HepG2 (cell line): ENCODE data around the gene NOXA1. TPM values are rescaled to one million over a fixed set of nuclear protein-coding genes. Genes with fewer than 3 reads are reported as not detected.

Experiments used
- AGO2 ChIP-seq: fragments of 200-400 bp; formaldehyde crosslinking; optimal IDR thresholded peaks from 2 replicates; pipeline ENCODE3; 2017; ENCODE audit warnings: mild to moderate bottlenecking, low read depth, low read length, moderate library complexity
- ARID2 ChIP-seq: sonication (generic); formaldehyde crosslinking; IDR thresholded peaks from 2 replicates; pipeline ENCODE4 v1.8.1; 2022; ENCODE audit warnings: mild to moderate bottlenecking, missing genetic modification reagents, borderline replicate concordance
- KDM2A ChIP-seq: sonication (generic); formaldehyde crosslinking; IDR thresholded peaks from 2 replicates; pipeline ENCODE4 v1.4.0; 2020; ENCODE audit warnings: low read depth, missing genetic modification reagents, borderline replicate concordance
- NR3C1 ChIP-seq: sonication (generic); formaldehyde crosslinking; IDR thresholded peaks from 2 replicates; pipeline ENCODE4 v1.4.0; 2020; ENCODE audit warnings: missing genetic modification reagents
- SAFB2 ChIP-seq: sonication (generic); formaldehyde crosslinking; IDR thresholded peaks from 2 replicates; pipeline ENCODE4 v1.5.1; 2020; ENCODE audit warnings: missing genetic modification reagents, low read depth, mild to moderate bottlenecking, borderline replicate concordance
- THYN1 ChIP-seq: sonication (generic); formaldehyde crosslinking; IDR thresholded peaks from 2 replicates; pipeline ENCODE4 v1.8.1; 2023; ENCODE audit warnings: low read depth, mild to moderate bottlenecking, moderate library complexity, missing genetic modification reagents, borderline replicate concordance
- ZNF766 ChIP-seq: sonication (generic); formaldehyde crosslinking; IDR thresholded peaks from 2 replicates; pipeline ENCODE4 v1.5.0; 2020; ENCODE audit warnings: missing genetic modification reagents, borderline replicate concordance
- polyA plus RNA-seq, 8 experiments: library from polyadenylated mRNA; depleted of rRNA in 3 of 8; stranded (reverse) in 7 of 8; unstranded in 1 of 8; fragments of >200 nt; fragmentation: Illumina TruSeq in 4 of 8; extraction: Trizol in 4 of 8; gene quantifications; 2 replicates each; pipeline versions ENCODE4 v1.2.1 to v1.2.3, GENCODE V29; 2011 to 2016; ENCODE audit warnings: low read depth in 4 of 8, missing spikeins in 1 of 8, mixed read lengths in 1 of 8; ENCODE audit not compliant: insufficient read depth in 1 of 8
- total RNA-seq, 5 experiments: library from RNA; depleted of rRNA; stranded (reverse); fragments of >200 nt; fragmentation: Illumina TruSeq; extraction: Trizol; gene quantifications; 2 replicates each; pipeline ENCODE4 v1.2.3, GENCODE V29; 2016; ENCODE audit warnings: low read depth in 1 of 5
- TF ChIP-seq, protein P1 (sequence below): sonication (generic); formaldehyde crosslinking; conservative IDR thresholded peaks from 2 replicates; pipeline ENCODE4 v1.4.0; 2020; ENCODE audit warnings: missing genetic modification reagents
- TF ChIP-seq, protein P2 (sequence below): sonication (generic); formaldehyde crosslinking; IDR thresholded peaks from 2 replicates; pipeline ENCODE4 v1.4.0; 2020; ENCODE audit warnings: mild to moderate bottlenecking, missing genetic modification reagents

Gene NOXA1
- total and polyA plus RNA-seq, 2 of the 13 experiments (the other 11 are each of a cell fraction or from before 2014, with no cell fraction given), result 0.78 to 1.2 TPM

DNA sequence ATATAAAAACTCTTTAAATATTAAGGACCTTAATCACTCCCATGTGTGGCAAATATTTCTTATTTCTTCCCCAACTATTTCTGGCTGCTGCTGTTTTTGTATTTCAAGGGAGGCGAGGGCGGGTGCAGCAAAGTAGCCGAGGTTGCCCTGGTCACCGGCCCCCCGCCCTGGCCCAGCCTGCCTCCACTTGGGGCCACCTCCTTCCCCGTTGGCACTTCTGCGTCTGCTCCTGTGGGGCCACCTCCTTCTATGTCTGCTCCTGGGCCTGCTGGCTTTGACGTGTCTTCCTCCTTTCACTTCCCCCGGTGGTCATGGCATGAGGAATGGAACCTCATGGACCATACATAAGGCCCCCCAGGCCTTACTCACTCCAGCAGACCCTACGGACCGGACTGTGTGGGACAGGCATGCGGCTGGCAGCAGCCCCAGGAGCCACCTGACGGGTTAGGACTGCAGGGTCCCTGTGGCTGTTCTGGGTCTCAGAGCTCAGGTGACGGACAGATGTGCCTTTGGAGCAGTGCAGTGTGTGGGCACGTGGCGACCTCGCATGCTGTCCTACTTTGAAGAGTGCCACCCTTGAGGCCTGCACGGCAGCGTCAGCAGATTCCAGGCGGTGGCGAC is 23.8 kb downstream of the NOXA1 start (continued):
- TF ChIP-seq THYN1, result no peak
- no peak for TF ChIP-seq ARID2 (CRISPR knock-in tag)
- TF ChIP-seq SAFB2 (CRISPR knock-in tag), result no peak
- TF ChIP-seq, protein P1, sequence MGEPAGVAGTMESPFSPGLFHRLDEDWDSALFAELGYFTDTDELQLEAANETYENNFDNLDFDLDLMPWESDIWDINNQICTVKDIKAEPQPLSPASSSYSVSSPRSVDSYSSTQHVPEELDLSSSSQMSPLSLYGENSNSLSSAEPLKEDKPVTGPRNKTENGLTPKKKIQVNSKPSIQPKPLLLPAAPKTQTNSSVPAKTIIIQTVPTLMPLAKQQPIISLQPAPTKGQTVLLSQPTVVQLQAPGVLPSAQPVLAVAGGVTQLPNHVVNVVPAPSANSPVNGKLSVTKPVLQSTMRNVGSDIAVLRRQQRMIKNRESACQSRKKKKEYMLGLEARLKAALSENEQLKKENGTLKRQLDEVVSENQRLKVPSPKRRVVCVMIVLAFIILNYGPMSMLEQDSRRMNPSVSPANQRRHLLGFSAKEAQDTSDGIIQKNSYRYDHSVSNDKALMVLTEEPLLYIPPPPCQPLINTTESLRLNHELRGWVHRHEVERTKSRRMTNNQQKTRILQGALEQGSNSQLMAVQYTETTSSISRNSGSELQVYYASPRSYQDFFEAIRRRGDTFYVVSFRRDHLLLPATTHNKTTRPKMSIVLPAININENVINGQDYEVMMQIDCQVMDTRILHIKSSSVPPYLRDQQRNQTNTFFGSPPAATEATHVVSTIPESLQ (CRISPR knock-in tag), result no peak
- no peak for TF ChIP-seq NR3C1 (CRISPR knock-in tag)
- TF ChIP-seq ZNF766 (CRISPR knock-in tag), result no peak
- TF ChIP-seq KDM2A (CRISPR knock-in tag), result 0 out of 2 replicates have a peak, but pooled peaks have one; percentile 18
- TF ChIP-seq AGO2, result peak; percentile 67
- TF ChIP-seq, protein P2, sequence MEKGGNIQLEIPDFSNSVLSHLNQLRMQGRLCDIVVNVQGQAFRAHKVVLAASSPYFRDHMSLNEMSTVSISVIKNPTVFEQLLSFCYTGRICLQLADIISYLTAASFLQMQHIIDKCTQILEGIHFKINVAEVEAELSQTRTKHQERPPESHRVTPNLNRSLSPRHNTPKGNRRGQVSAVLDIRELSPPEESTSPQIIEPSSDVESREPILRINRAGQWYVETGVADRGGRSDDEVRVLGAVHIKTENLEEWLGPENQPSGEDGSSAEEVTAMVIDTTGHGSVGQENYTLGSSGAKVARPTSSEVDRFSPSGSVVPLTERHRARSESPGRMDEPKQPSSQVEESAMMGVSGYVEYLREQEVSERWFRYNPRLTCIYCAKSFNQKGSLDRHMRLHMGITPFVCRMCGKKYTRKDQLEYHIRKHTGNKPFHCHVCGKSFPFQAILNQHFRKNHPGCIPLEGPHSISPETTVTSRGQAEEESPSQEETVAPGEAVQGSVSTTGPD (CRISPR knock-in tag), result no peak
